HCT116 (cell line): ENCODE data around the gene HTT-AS. TPM values are rescaled to one million over a fixed set of nuclear protein-coding genes. Genes with fewer than 3 reads are reported as not detected.

Experiments used
- ATAC-seq: fragments of 200-7000 bp; cut with Tn5 transposase; 2 replicates; pipeline ENCODE4 v1.9.1; 2020; ENCODE audit warnings: mild to moderate bottlenecking, moderate library complexity
- BruUV-seq: library from RNA; stranded (reverse); fragments of 400-500 nt; replicated peaks from 2 replicates; lab custom pipeline; 2021; lab: Mats Ljungman, UMichigan
- CTCF ChIA-PET: fragments of 300-600 bp; sonication (Branson Sonifier 250); formaldehyde crosslinking; loops from one replicate; lab custom pipeline; 2021; ENCODE audit warnings: antibody characterized with exemption; lab: Charles Lee
- POLR2A ChIA-PET: fragments of 300-600, 350-600 bp; sonication (Branson Sonifier 250); formaldehyde crosslinking; loops from one replicate; lab custom pipeline; 2021; ENCODE audit warnings: antibody characterized with exemption; lab: Charles Lee
- RAD21 ChIA-PET, 2 experiments: fragments of 300-600 bp; sonication (Branson Sonifier 250); formaldehyde crosslinking; loops; one replicate each; lab custom pipeline; 2023; ENCODE audit warnings: low total read pairs in 2 of 2; ENCODE audit not compliant: uncharacterized antibody in 2 of 2, unreplicated experiment in 2 of 2, low non-redundant PET in 1 of 2; lab: Charles Lee
- DNase-seq: peaks from one replicate; pipeline ENCODE4 v3.0.0-alpha.2; 2010; ENCODE audit warnings: low read depth, low spot score
- H2AFZ ChIP-seq: fragments of 200-600 bp; shearing (Covaris generic), sonication (generic); 2 replicates; pipeline ENCODE4 v1.6.1; 2017; ENCODE audit warnings: low read depth, mixed run types, mixed read lengths, antibody characterized with exemption, low read length; ENCODE audit not compliant: poor library complexity, severe bottlenecking
- H3K27ac ChIP-seq: 2 replicates; pipeline ENCODE4 v1.5.1; 2012; ENCODE audit warnings: low read depth, low read length
- H3K27me3 ChIP-seq: fragments of 200-600 bp; sonication (generic); 2 replicates; pipeline ENCODE4 v1.6.1; 2016; ENCODE audit warnings: mixed run types, low read length, mixed read lengths; ENCODE audit not compliant: insufficient read depth
- H3K36me3 ChIP-seq, 2 experiments: fragments of 200-500 bp in 1 of 2; fragments of 200-600 bp in 1 of 2; sonication (Bioruptor generic) in 1 of 2; sonication (generic) in 1 of 2; 2 replicates each; pipeline versions ENCODE4 v1.5.1 to v1.6.1; 2014 to 2016; ENCODE audit warnings: low read length in 2 of 2, inconsistent platforms in 1 of 2, mixed read lengths in 1 of 2, mixed run types in 1 of 2; ENCODE audit not compliant: insufficient read depth in 2 of 2, control insufficient read depth in 1 of 2
- H3K4me1 ChIP-seq, 2 experiments: fragments of 200-600 bp in 1 of 2; sonication (generic) in 1 of 2; 2 replicates each; pipeline versions ENCODE4 v1.5.1 to v1.6.1; 2012 to 2017; ENCODE audit warnings: low read length in 2 of 2, inconsistent platforms in 1 of 2, mild to moderate bottlenecking in 1 of 2, mixed read lengths in 1 of 2, mixed run types in 1 of 2, moderate library complexity in 1 of 2; ENCODE audit not compliant: insufficient read depth in 2 of 2, control insufficient read depth in 1 of 2
- H3K4me2 ChIP-seq: fragments of 200-600 bp; sonication (generic); 2 replicates; pipeline ENCODE4 v1.6.1; 2017; ENCODE audit warnings: mixed run types, low read length, mixed read lengths
- H3K4me3 ChIP-seq, 2 experiments: fragments of 200-600 bp in 1 of 2; sonication (generic) in 1 of 2; replicated peaks in 1 of 2; 2 replicates each; pipeline ENCODE4 v1.5.1; 2011 to 2016; ENCODE audit warnings: low read length in 2 of 2, control low read depth in 1 of 2, low read depth in 1 of 2, mild to moderate bottlenecking in 1 of 2, mixed read lengths in 1 of 2, mixed run types in 1 of 2
- H3K79me2 ChIP-seq: fragments of 200-600 bp; sonication (generic); 2 replicates; pipeline ENCODE4 v1.6.1; 2017; ENCODE audit warnings: mild to moderate bottlenecking, mixed run types, low read length, moderate library complexity, mixed read lengths; ENCODE audit not compliant: insufficient read depth
- H3K9ac ChIP-seq: fragments of 200-600 bp; sonication (generic); 2 replicates; pipeline ENCODE4 v1.6.1; 2016; ENCODE audit warnings: low read length, mixed read lengths
- H3K9me2 ChIP-seq: fragments of 200-600 bp; sonication (generic), shearing (Covaris generic); 2 replicates; pipeline ENCODE4 v1.6.1; 2017; ENCODE audit warnings: mixed run types, mild to moderate bottlenecking, moderate library complexity; ENCODE audit not compliant: insufficient read depth
- H3K9me3 ChIP-seq, 2 experiments: fragments of 200-500 bp in 1 of 2; fragments of 200-600 bp in 1 of 2; sonication (Bioruptor generic) in 1 of 2; sonication (generic) in 1 of 2; 2 replicates each; pipeline ENCODE4 v1.6.1; 2014 to 2017; ENCODE audit warnings: low read length in 2 of 2, mixed read lengths in 2 of 2, inconsistent platforms in 1 of 2, low read depth in 1 of 2, mild to moderate bottlenecking in 1 of 2, mixed run types in 1 of 2, moderate library complexity in 1 of 2; ENCODE audit not compliant: control insufficient read depth in 1 of 2, insufficient read depth in 1 of 2
- H4K20me1 ChIP-seq: fragments of 200-600 bp; sonication (generic), shearing (Covaris generic); 2 replicates; pipeline ENCODE4 v1.6.1; 2017; ENCODE audit warnings: mixed run types, mild to moderate bottlenecking, moderate library complexity; ENCODE audit not compliant: insufficient read depth
- ATF3 ChIP-seq: IDR thresholded peaks from 2 replicates; pipeline ENCODE4 v1.6.1; 2012
- CEBPB ChIP-seq: IDR thresholded peaks from 2 replicates; pipeline ENCODE4 v1.6.1; 2012; ENCODE audit warnings: low read depth
- CTCF ChIP-seq, 3 experiments: fragments of 200-600 bp in 1 of 3; sonication (generic) in 1 of 3; IDR thresholded peaks in 2 of 3; conservative IDR thresholded peaks in 1 of 3; 2 replicates each; pipeline ENCODE4 v1.5.1; 2012 to 2017; ENCODE audit warnings: low read depth in 2 of 3, low read length in 2 of 3, antibody characterized with exemption in 1 of 3, borderline replicate concordance in 1 of 3, control low read depth in 1 of 3, mild to moderate bottlenecking in 1 of 3, mixed read lengths in 1 of 3, mixed run types in 1 of 3, moderate library complexity in 1 of 3; ENCODE audit not compliant: insufficient read depth in 1 of 3
- ELF1 ChIP-seq: IDR thresholded peaks from 2 replicates; pipeline ENCODE4 v1.6.1; 2012; ENCODE audit warnings: low read depth, borderline replicate concordance
- MAX ChIP-seq: IDR thresholded peaks from 2 replicates; pipeline ENCODE4 v1.6.1; 2012
- RAD21 ChIP-seq: IDR thresholded peaks from 2 replicates; pipeline ENCODE4 v1.6.1; 2012; ENCODE audit warnings: low read depth, mild to moderate bottlenecking
- TCF7L2 ChIP-seq: IDR thresholded peaks from 2 replicates; pipeline ENCODE4 v1.7.0; 2011; ENCODE audit warnings: borderline replicate concordance, inconsistent platforms; ENCODE audit not compliant: insufficient read depth, insufficient read length; ENCODE audit errors: extremely low read depth
- YY1 ChIP-seq: IDR thresholded peaks from 2 replicates; pipeline ENCODE4 v1.6.1; 2011; ENCODE audit warnings: low read length, low read depth, moderate library complexity, mild to moderate bottlenecking; ENCODE audit not compliant: insufficient replicate concordance; ENCODE audit errors: extremely low read depth
- ZBTB33 ChIP-seq: IDR thresholded peaks from 2 replicates; pipeline ENCODE4 v1.6.1; 2011; ENCODE audit warnings: mild to moderate bottlenecking, low read length, moderate library complexity; ENCODE audit not compliant: insufficient replicate concordance; ENCODE audit errors: extremely low read depth
- ZFX ChIP-seq: fragments of 450-650 bp; IDR thresholded peaks from 2 replicates; pipeline ENCODE4 v1.6.1; 2017
- intact Hi-C: fragments of 100-400 bp; cut with micrococcal nuclease; formaldehyde crosslinking; loops from 2 replicates; pipeline ENCODE4 v1.10.0; 2022
- total RNA-seq: library from RNA; stranded (reverse); gene quantifications from one replicate; pipeline ENCODE4 v1.2.1, GENCODE V29; 2021; ENCODE audit not compliant: unreplicated experiment

HTT-AS gene
- total RNA-seq, 1 experiment from 2014 or later: not detected

- no peaks in the 10 kb centered on the region for H4K20me1 ChIP-seq
- TF ChIP-seq YY1 (no peak), RAD21 (peak; percentile 90), CTCF (IDR thresholded peaks at IDR 0.05 in 2 of 3, conservative IDR thresholded peaks at IDR 0.05 in 1 of 3; ENCODE audit: borderline replicate concordance in 1 of 3, insufficient read depth in 1 of 3, low read depth in 2 of 3, low read length in 2 of 3) (peak; percentile 76 to 96 (median 95))
- TF ChIP-seq, all 23 proteins: peak for 2
- H2AFZ ChIP-seq: no peak overlapping the region
- H3K27me3 ChIP-seq: no peaks in the 10 kb centered on the region
- ATAC-seq (peak; percentile 100), DNase-seq (peak; percentile 55)
- CTCF ChIA-PET: interaction anchor here (1.1 kb wide), 2 partner anchors 9 to 775 kb away, joined by 3 to 4 read pairs; no protein-coding TSS in a partner anchor
- no peak overlapping the region for H3K4me2 ChIP-seq
- no peak overlapping the region for H3K27ac ChIP-seq
- RAD21 ChIA-PET: no interaction called here
- H3K36me3 ChIP-seq: peaks cover 16 to 18% of the 10 kb centered on the region in 2 experiments; a peak in 3 of 4 replicates
- no TSS peak for BruUV-seq
- H3K4me1 ChIP-seq: peaks cover 0 to 9% of the 10 kb centered on the region in 2 experiments; a peak in 1 of 4 replicates
- 0 out of 2 replicates have a peak, but pooled peaks cover 4% of the 10 kb centered on the region for H3K79me2 ChIP-seq
- POLR2A ChIA-PET: no interaction called here
- 0 out of 2 replicates have a peak overlapping the region, but pooled peaks have one; percentile 17 for H3K9ac ChIP-seq
- no peak overlapping the region for H3K4me3 ChIP-seq
- intact Hi-C loops: loop anchor here (1.0 to 2.0 kb wide), 2 partner anchors 336 to 374 kb away; no protein-coding TSS in a partner anchor
- no peaks in the 10 kb centered on the region for H3K9me2 ChIP-seq
- H3K9me3 ChIP-seq: no peaks in the 10 kb centered on the region
Measured at GRCh38 chr4:3106339-3107186, 32.2 kb upstream of the HTT-AS start.

GRCh38 chr4:3098346-3098745 lies 24.0 kb upstream of the HTT-AS start:
- Histone ChIP-seq H3K27ac (no peak overlapping the region), H2AFZ (no peak overlapping the region), H3K27me3 (no peaks in the 10 kb centered on the region), H3K4me1 (no peaks in the 10 kb centered on the region), H3K9me2 (no peaks in the 10 kb centered on the region), H4K20me1 (no peaks in the 10 kb centered on the region), H3K9ac (no peak overlapping the region), H3K4me2 (no peak overlapping the region), H3K79me2 (0 out of 2 replicates have a peak, but pooled peaks cover 4% of the 10 kb centered on the region), H3K9me3 (no peaks in the 10 kb centered on the region), H3K36me3 (peaks cover 3 to 6% of the 10 kb centered on the region in 2 experiments; a peak in 2 of 4 replicates), H3K4me3 (no peak overlapping the region)
- ChIA-PET RAD21 (no interaction called here), POLR2A (no interaction called here), CTCF (no interaction called here)
- no peak for DNase-seq
- no peak for ATAC-seq
- no TSS peak for BruUV-seq
- TF ChIP-seq ZFX: no peak
- no peak for TF ChIP-seq ZBTB33
- TF ChIP-seq TCF7L2: no peak
- TF ChIP-seq MAX: no peak
- TF ChIP-seq CEBPB: no peak
- TF ChIP-seq ATF3: no peak
- TF ChIP-seq ELF1: no peak
- intact Hi-C loops: no loop called here
